Activated T-cell treated with anti-CD3 and anti-CD28 coated beads, Interleukin-2, amount 50 U/mL, for 4 hours (primary cell): Measurements from ENCODE around the gene SYNDIG1L. TPM values are rescaled to one million over a fixed set of nuclear protein-coding genes. Genes with fewer than 3 reads are reported as not detected.
"Not testable (repeated sequence)": the region's sequence is repeated elsewhere in the genome, so short reads cannot be mapped to it uniquely, and the experiment has no call there.

ENCODE experiments used
- ATAC-seq, 2 donors: fragments of 200-7000 bp; cut with Tn5 transposase; one replicate each; pipeline ENCODE4 v1.10.0; 2021
- DNase-seq: peaks from one replicate; pipeline ENCODE4 v3.0.0-alpha.2; 2020
- H3K27me3 Mint-ChIP-seq: one replicate; pipeline ENCODE4 v1.8.0; 2021; ENCODE audit warnings: low read depth, mixed read lengths
- H3K36me3 Mint-ChIP-seq: one replicate; pipeline ENCODE4 v1.8.0; 2022; ENCODE audit warnings: mixed read lengths; ENCODE audit not compliant: insufficient read depth
- H3K4me1 Mint-ChIP-seq: one replicate; pipeline ENCODE4 v1.8.0; 2021; ENCODE audit warnings: low read depth, mixed read lengths
- H3K4me3 Mint-ChIP-seq: one replicate; pipeline ENCODE4 v1.8.0; 2021; ENCODE audit warnings: mild to moderate bottlenecking, moderate library complexity, mixed read lengths
- H3K9me3 Mint-ChIP-seq: one replicate; pipeline ENCODE4 v1.8.0; 2021; ENCODE audit warnings: mixed read lengths
- total RNA-seq, 3 donors: library from RNA; stranded (reverse); gene quantifications; one replicate each; pipeline ENCODE4 v1.2.1, GENCODE V29; 2021

The SYNDIG1L gene
- total RNA-seq, 3 donors from 2014 or later, result not detected

DNA sequence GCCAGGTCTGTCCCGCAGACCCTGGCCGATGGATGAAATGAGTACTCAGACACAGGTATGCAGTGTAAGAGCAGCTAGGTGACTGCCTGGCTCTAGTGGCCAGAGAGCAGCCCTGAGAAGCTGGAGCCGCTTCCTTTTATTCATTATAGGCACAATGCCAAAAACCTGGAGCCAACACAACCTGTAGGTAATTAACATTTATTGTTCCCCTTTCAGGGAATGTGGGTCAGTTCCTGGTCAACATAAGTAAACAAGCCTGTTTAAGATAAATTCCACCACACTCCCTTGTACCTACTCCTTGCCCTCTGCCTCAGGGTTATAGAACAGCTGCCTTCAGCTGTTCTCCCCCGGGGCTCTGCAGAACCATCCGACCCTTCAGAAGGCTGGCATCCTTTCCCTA, 28.4 kb upstream of the SYNDIG1L start:
- not testable (repeated sequence) for H3K36me3 Mint-ChIP-seq, H3K4me3 Mint-ChIP-seq, DNase-seq, H3K9me3 Mint-ChIP-seq, H3K27me3 Mint-ChIP-seq, H3K4me1 Mint-ChIP-seq, ATAC-seq

DNA sequence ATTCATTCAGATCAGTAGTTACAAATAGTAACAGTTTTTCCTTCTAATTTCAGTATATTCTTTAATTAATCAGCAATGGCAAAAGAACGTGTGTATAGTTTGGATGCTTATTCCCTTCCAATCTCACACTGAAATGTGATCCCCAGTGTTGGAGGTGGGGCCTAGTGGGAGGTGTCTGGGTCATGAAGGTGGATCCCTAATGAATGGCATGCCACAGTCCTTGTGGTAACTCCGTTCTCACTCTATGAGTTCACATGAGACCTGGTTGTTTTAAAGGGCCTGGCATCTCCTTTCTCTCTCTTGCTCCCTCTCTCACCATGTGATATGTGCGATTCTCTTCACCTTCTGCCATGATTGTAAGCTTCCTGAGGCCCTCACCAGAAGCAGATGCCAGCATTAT, 18.9 kb upstream of the SYNDIG1L start:
- peaks cover 16% of the 10 kb centered on the region for H3K27me3 Mint-ChIP-seq
- no peak overlapping the region for H3K4me3 Mint-ChIP-seq
- H3K9me3 Mint-ChIP-seq, result peaks cover 6% of the 10 kb centered on the region
- DNase-seq (no peak), ATAC-seq (no peak)
- H3K36me3 Mint-ChIP-seq, result no peaks in the 10 kb centered on the region
- H3K4me1 Mint-ChIP-seq, result no peaks in the 10 kb centered on the region

DNA sequence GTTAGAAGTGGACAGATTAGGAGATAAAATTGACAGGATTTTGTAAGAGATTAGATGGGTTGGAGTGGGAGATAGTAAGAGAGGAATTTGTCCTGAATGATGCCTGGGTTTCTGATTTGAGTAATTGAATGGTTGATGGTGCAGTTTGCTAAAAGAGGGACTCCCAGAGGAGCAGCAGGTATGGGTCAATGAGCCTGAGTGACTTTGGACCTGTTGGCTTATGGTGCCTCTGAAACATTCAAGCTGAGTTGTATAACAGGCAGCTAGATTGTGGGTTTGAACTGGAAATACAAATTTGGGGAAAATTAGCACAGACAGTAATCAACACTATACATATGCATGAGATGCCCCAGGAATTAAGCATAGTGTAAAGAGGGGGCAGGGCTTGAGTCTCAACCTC, 16.7 kb upstream of the SYNDIG1L start:
- ATAC-seq (no peak), DNase-seq (no peak)
- Mint-ChIP-seq H3K27me3 (peaks cover 21% of the 10 kb centered on the region), H3K9me3 (peaks cover 1% of the 10 kb centered on the region), H3K4me3 (no peak overlapping the region), H3K36me3 (no peaks in the 10 kb centered on the region), H3K4me1 (no peaks in the 10 kb centered on the region)

DNA sequence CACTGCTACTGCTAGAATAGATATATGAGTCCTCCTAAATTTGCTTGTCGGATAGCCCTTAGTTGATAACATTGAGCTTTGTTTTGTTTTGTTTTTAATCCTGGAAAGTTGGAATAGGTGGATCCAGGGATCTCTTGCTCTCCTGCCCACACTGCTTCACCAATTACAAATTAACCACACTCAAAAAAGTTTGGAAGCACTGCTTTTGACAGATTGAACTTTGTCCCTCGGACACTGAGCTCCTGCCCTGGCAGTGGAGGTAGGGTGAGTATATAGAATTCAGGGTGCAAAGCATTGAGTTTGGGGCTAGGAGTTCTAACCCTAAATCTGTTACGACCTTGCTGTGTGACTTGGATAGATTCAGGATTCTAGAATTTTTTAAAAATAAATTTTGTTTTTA, 15.1 kb upstream of the SYNDIG1L start:
- Mint-ChIP-seq H3K4me3 (no peak overlapping the region), H3K9me3 (no peaks in the 10 kb centered on the region), H3K27me3 (peaks cover 20% of the 10 kb centered on the region), H3K36me3 (no peaks in the 10 kb centered on the region), H3K4me1 (no peaks in the 10 kb centered on the region)
- DNase-seq, result no peak
- ATAC-seq, result no peak

DNA sequence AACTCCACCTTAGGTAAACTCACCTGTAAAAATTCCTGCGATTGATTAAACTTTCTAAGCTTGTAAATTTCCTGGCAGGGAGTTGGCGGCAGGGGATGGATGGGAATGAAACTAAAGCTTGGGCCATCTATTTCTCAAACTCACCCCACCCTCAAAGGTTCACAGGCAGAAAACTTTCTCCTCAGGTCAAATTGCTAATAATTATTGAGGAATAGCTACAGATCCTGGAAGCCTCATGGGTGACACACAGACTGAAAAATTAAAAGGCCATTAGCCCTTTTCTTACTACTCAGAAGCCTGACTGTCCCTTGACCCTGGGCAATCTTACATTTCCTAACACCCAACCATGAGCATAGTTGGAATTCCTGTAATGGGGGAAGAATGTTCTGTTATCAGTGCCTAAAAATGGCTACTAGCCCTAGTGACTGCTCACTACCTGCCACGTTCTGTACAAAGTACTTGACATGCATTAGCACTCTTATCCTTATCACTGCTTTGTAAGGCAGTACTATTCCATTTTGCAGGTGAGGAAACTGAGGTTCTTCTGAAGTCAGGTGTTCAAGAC, 12.4 kb upstream of the SYNDIG1L start:
- no peaks in the 10 kb centered on the region for H3K4me1 Mint-ChIP-seq
- H3K27me3 Mint-ChIP-seq, result peaks cover 27% of the 10 kb centered on the region
- no peak overlapping the region for H3K4me3 Mint-ChIP-seq
- ATAC-seq (no peak), DNase-seq (no peak)
- no peaks in the 10 kb centered on the region for H3K36me3 Mint-ChIP-seq
- no peaks in the 10 kb centered on the region for H3K9me3 Mint-ChIP-seq

DNA sequence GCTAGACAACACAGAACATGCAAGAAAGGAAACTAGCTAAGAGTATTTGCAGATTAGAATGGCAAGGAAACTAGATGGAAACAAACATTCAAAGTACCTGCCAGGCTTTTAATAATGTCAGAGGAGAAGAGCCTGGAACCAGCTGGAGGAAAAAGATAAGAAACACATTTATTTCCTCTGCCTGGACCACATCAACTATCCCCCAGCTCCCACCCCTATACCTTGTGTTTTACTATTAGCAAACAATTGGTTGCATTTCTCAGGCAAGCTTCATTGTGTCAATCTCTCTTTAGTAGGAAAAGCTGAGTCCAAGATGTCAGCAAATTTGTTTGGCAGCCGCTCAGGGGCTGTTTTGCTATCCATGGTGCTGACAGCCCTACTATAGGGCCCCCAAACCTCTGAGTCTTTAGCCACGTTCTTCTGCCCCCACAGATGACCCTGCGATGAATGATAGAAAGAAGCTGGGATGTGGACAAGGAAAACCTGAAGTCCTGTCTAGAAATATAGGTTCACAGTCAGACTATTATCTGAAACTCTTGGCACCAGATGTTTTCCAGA, 11.6 kb upstream of the SYNDIG1L start:
- DNase-seq (no peak), ATAC-seq (no peak)
- no peaks in the 10 kb centered on the region for H3K4me1 Mint-ChIP-seq
- H3K27me3 Mint-ChIP-seq, result peaks cover 30% of the 10 kb centered on the region
- no peaks in the 10 kb centered on the region for H3K9me3 Mint-ChIP-seq
- no peaks in the 10 kb centered on the region for H3K36me3 Mint-ChIP-seq
- no peak overlapping the region for H3K4me3 Mint-ChIP-seq

DNA sequence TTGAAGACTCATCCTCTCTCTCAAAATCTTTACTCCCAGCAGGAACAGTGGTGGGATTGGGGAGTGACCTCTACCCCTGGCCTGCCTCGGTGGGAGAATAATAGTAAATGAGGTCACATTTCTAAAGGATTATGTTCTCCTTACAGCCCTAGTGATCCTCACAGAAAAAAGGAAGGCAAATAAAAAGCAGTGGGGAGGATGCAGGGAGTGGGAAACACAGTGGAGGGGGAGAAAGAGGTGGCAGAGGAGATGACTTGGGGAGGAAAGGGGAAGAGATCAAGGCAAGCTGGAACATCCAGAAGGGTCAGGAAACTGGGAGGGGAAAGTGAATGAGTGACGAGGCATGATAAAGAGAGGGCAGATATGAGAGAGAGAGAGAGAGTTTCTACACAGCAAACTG, 8.3 kb upstream of the SYNDIG1L start:
- Mint-ChIP-seq H3K36me3 (no peaks in the 10 kb centered on the region), H3K9me3 (no peaks in the 10 kb centered on the region), H3K4me3 (no peak overlapping the region), H3K27me3 (peaks cover 32% of the 10 kb centered on the region), H3K4me1 (no peaks in the 10 kb centered on the region)
- ATAC-seq (no peak), DNase-seq (no peak)

DNA sequence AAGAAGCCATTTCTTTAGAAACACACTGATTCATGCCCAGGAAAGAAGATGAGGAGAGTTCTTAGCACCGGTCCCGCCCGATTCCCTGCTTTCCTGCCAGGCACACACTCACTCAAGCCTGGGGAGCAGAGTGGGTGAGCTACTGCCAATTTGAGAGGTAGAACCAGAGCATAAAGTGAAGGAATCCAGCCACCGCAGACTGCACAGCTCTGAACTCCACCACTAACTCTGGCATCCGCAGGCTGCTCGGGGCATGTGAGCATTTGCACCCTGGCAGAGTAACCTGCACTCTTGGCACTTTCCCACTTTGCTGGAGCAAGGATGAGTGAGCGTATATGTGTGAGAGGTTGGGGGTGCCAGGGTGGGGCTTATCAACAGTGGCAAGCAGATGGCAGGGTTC, 4.0 kb upstream of the SYNDIG1L start:
- no peak for DNase-seq
- Mint-ChIP-seq H3K27me3 (peaks cover 28% of the 10 kb centered on the region), H3K36me3 (no peaks in the 10 kb centered on the region), H3K4me1 (peaks cover 2% of the 10 kb centered on the region), H3K9me3 (no peaks in the 10 kb centered on the region), H3K4me3 (no peak overlapping the region)
- no peak for ATAC-seq

DNA sequence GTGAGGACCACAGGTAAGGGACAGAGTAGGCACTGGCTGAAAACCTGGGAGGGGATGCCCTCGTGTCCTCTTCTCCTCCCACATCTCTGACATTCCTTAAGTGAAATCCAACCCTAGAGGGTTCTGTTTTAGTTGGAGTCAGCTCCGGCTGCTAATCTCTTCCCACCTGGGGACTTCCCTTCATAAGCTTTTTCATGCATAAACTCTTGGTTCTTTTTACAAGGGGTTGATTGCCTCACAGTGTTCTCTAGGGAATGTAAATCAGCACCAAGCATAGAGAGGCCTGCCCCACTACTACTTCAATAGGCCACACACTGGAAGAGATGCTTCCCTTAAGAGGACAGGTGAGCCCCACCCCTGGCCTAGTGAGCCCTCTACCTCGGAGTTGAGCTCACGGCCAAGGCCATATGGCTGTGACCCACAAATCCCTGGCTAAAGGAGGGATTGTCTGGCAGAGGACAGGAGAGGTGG, 3.2 kb upstream of the SYNDIG1L start:
- no peak for DNase-seq
- H3K27me3 Mint-ChIP-seq, result peaks cover 32% of the 10 kb centered on the region
- no peaks in the 10 kb centered on the region for H3K36me3 Mint-ChIP-seq
- ATAC-seq, result no peak
- H3K4me3 Mint-ChIP-seq, result no peak overlapping the region
- no peaks in the 10 kb centered on the region for H3K9me3 Mint-ChIP-seq
- H3K4me1 Mint-ChIP-seq, result peaks cover 2% of the 10 kb centered on the region

DNA sequence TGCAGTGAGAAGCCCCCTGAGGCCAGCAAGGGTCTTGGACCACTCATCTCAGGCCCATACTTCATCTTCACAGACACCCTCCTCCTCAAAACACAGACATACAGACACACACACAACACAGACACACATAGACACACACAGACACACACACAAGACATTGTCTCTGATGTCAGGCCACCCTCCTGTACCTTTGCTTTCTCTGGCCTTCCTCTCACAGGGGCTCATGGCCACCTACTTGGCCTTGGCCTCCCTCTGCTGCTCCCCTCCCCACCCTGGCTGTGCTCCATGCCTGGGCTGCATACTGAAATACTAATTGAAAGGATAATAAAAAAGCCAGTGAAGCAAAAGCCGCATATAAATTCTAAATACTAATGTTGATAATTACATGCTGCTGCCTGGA, 1.6 kb upstream of the SYNDIG1L start:
- Mint-ChIP-seq H3K9me3 (no peaks in the 10 kb centered on the region), H3K27me3 (peaks cover 44% of the 10 kb centered on the region), H3K4me3 (no peak overlapping the region), H3K36me3 (no peaks in the 10 kb centered on the region), H3K4me1 (peaks cover 2% of the 10 kb centered on the region)
- no peak for DNase-seq
- ATAC-seq, result no peak

DNA sequence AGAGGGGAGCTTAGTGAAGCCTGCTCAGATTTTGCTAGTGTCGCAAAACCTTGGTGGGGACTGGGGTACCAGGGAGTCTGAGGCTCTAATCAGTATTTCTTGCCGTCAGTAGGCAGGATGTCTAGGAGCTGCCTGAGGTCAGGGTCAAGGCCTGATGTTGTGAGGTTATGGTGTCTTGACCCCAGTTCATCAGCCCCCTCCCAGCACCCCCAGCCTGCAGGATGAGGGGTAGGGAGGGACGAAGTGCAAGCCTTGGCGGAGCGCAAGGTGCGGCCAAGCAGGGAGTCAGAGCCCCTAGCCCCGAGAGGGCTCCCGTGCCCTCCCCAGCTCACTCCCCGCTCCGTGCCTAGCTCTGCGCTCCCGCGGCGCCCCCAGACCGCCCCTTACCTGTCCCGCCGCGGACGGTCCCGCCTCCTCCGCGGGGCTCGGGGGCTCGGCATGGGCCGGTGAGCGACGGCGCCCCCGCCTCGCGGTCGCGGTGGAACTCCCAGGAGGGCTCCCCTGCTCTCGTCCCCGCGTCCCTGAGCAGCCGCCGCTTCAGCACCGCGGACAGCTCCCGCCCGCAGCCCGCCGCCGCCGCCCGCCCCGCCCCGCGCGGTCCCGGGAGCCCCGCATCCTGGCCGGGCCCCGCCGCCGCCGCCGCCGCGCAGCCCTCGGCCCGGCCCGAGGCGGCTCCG, 347 bp downstream of the SYNDIG1L start:
- peaks cover 6% of the 10 kb centered on the region for H3K9me3 Mint-ChIP-seq
- peaks cover 51% of the 10 kb centered on the region for H3K27me3 Mint-ChIP-seq

DNA sequence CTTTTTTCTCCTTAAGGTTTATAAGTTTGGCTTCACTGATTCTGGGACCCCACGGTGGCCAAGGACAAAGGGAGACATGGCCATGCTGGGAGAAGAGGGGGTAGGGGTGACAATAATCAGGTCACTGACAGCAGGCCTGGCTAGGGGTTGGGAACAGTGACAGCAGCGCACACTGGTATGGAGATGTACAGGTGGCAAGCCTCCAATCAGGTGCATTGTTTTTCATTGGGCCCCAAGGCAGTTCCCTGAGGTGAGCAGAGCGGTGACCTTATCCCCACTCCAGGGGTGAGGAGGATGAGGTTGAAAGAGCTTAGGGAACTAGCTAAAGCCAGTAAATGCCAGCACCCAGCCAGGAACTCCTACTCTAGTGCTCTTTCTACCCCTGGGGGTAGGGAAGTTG, 1.4 kb downstream of the SYNDIG1L start:
- Mint-ChIP-seq H3K4me3 (no peak overlapping the region), H3K27me3 (peaks cover 54% of the 10 kb centered on the region), H3K9me3 (peaks cover 6% of the 10 kb centered on the region), H3K36me3 (no peaks in the 10 kb centered on the region), H3K4me1 (peaks cover 2% of the 10 kb centered on the region)
- no peak for ATAC-seq
- no peak for DNase-seq

More for the DNA sequence above, 347 bp downstream of the SYNDIG1L start:
- Mint-ChIP-seq H3K36me3 (no peaks in the 10 kb centered on the region), H3K4me3 (no peak overlapping the region), H3K4me1 (peaks cover 2% of the 10 kb centered on the region)
- ATAC-seq (peak; percentile 85 to 92), DNase-seq (peak; percentile 25)

DNA sequence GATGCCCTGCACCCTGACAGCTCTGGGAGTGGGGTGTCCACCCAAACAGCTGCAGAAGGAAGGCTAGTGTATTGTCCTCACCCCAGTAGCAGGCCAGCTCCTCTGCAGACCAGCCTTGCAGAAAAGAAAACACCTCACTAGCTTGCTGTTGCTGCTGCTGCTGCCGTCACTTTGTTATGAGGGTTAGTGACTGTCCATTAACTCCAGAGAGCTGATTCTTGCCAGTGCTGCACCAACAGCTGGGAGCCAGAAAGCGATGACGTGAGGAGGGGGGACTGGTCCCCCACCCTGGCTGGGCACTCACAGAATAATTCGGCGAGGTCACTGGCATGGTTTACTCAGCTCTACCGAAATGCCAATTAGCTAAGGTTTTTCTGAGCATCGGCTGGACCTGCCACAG, 2.8 kb downstream of the SYNDIG1L start:
- peaks cover 6% of the 10 kb centered on the region for H3K9me3 Mint-ChIP-seq
- no peak overlapping the region for H3K4me3 Mint-ChIP-seq
- H3K27me3 Mint-ChIP-seq, result peaks cover 54% of the 10 kb centered on the region
- no peak for DNase-seq
- ATAC-seq, result no peak
- H3K36me3 Mint-ChIP-seq, result no peaks in the 10 kb centered on the region
- H3K4me1 Mint-ChIP-seq, result peaks cover 2% of the 10 kb centered on the region

DNA sequence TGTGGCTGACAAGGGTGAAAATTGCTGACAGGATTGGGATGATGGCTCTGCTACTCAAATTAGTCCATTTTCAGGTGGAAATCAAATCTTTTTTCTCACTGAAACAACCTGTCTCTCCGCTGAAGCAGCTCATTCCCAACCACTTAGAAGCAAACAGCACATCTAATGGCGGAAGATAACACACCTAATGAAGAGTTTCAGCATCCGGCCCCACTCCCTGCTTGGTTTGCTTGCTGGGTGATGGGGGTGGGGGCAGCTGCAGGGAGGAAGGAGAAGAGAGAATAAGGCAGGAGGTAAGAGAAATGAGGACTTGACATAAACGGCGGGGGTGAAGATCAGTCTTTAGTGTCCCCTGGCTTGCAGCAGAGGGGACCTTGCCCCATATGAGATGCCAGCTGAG, 4.0 kb downstream of the SYNDIG1L start:
- H3K27me3 Mint-ChIP-seq, result peaks cover 48% of the 10 kb centered on the region
- H3K4me1 Mint-ChIP-seq, result peaks cover 2% of the 10 kb centered on the region
- H3K36me3 Mint-ChIP-seq, result no peaks in the 10 kb centered on the region
- H3K9me3 Mint-ChIP-seq, result peaks cover 6% of the 10 kb centered on the region
- no peak for ATAC-seq
- no peak overlapping the region for H3K4me3 Mint-ChIP-seq
- no peak for DNase-seq

DNA sequence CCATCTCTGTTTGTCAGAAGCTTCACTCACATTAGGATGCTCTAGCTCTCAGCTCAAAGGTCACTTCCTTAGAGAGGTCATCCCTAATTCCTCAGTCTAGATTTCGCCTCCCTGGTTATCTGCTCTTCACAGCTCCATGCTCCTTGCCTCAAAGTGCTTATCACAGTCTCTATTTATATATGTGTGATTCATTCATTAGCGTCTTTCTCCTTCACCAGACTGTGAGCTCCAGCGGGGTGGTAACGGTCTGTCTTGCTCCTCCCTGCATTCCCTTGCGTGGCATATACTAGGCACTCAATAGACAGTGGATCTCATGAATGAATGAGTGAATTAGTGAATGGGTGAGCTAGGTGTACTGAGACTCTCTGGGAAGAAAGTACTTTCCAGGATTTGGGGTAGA, 6.9 kb downstream of the SYNDIG1L start:
- H3K9me3 Mint-ChIP-seq, result peaks cover 6% of the 10 kb centered on the region
- no peaks in the 10 kb centered on the region for H3K36me3 Mint-ChIP-seq
- DNase-seq (no peak), ATAC-seq (no peak)
- H3K4me3 Mint-ChIP-seq, result no peak overlapping the region
- H3K4me1 Mint-ChIP-seq, result no peaks in the 10 kb centered on the region
- H3K27me3 Mint-ChIP-seq, result peaks cover 35% of the 10 kb centered on the region
